Testis (tissue), 2 donors: Measurements from ENCODE around the gene C1orf21.

Experiments
- CTCF ChIP-seq, 3 experiments: fragments of 450-650 bp in 2 of 3; fragments of 200-600 bp in 1 of 3; sonication (generic) in 1 of 3; IDR thresholded peaks; one replicate each; pipeline ENCODE4 v1.5.1; 2016 to 2019; ENCODE audit warnings: antibody characterized with exemption in 3 of 3, mild to moderate bottlenecking in 2 of 3, moderate library complexity in 1 of 3
- POLR2A ChIP-seq: fragments of 450-650 bp; IDR thresholded peaks from one replicate; pipeline ENCODE4 v1.6.1; 2017; ENCODE audit warnings: antibody characterized with exemption, mild to moderate bottlenecking, moderate library complexity

GRCh38 chr1:184476187-184476586 is 89.4 kb downstream of the C1orf21 start:
- TF ChIP-seq POLR2A (no peak), CTCF (IDR thresholded peaks at IDR 0.05) (no peak)
